Measurements from ENCODE around the gene TEC. TPM values are rescaled to one million over a fixed set of nuclear protein-coding genes. Genes with fewer than 3 reads are reported as not detected.

Gene TEC
- total and polyA plus RNA-seq, 2 of the 8 experiments (the other 6 are each of a cell fraction or from before 2014, with no cell fraction given), result 0.73 to 1.8 TPM

GRCh38 chr4:48228949-48229348 is 40.7 kb downstream of the TEC start (continued):
- no peak for TF ChIP-seq KDM4A (IDR thresholded peaks at IDR 0.05; ENCODE audit: low read depth, low read length, severe bottlenecking)
- TF ChIP-seq TCF12 (IDR thresholded peaks at IDR 0.05; ENCODE audit: low read depth, low read length), result no peak
- TF ChIP-seq BACH1 (IDR thresholded peaks at IDR 0.05; ENCODE audit: low read length), result no peak
- TF ChIP-seq RNF2 (IDR thresholded peaks at IDR 0.05; ENCODE audit: borderline replicate concordance, low read depth, low read length, missing control alignments, poor library complexity, severe bottlenecking), result no peak
- TF ChIP-seq MAFK (IDR thresholded peaks at IDR 0.05; ENCODE audit: low read depth, low read length), result no peak
- no peak for TF ChIP-seq MAX (IDR thresholded peaks at IDR 0.05)

Measured in H1 (cell line).